Subcutaneous adipose tissue (tissue), 4 donors: ENCODE data around the gene AVPR2. TPM values are rescaled to one million over a fixed set of nuclear protein-coding genes. Genes with fewer than 3 reads are reported as not detected.

Experiments
- total RNA-seq, 4 donors: library from RNA; depleted of rRNA; stranded (reverse); fragments of >200 nt; gene quantifications; one replicate each; pipeline ENCODE4 v1.1.0, GENCODE V29; 2016
- TF ChIP-seq, protein P1 (sequence below): fragments of 450-650 bp; IDR thresholded peaks from one replicate; pipeline ENCODE4 v1.5.1; 2016; ENCODE audit warnings: low read depth, mild to moderate bottlenecking, control low read depth, antibody characterized with exemption, moderate library complexity

Gene AVPR2
- total RNA-seq, 4 donors from 2014 or later = 3.4 to 13.9 (median 5.7) TPM

DNA sequence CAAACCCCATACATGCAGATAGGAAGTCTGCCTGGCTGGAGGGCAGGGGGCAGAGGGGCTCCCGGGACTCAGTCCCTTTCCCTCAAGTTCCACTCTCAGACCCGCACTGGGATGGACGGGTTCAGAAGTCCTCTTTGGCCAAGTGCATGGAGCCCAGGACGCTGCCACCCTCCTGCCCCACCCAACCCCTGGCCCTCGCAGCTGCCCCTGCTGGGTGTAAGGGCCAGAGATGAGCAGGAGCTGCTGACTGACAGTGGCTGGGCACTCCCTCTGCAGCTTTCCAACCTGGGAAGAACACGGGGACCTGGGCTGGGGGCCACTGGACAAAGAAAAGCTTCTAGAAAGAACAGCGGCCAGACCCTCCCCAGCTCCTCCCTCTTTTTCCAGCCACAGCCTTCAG, 21.9 kb upstream of the AVPR2 start:
- TF ChIP-seq, protein P1, sequence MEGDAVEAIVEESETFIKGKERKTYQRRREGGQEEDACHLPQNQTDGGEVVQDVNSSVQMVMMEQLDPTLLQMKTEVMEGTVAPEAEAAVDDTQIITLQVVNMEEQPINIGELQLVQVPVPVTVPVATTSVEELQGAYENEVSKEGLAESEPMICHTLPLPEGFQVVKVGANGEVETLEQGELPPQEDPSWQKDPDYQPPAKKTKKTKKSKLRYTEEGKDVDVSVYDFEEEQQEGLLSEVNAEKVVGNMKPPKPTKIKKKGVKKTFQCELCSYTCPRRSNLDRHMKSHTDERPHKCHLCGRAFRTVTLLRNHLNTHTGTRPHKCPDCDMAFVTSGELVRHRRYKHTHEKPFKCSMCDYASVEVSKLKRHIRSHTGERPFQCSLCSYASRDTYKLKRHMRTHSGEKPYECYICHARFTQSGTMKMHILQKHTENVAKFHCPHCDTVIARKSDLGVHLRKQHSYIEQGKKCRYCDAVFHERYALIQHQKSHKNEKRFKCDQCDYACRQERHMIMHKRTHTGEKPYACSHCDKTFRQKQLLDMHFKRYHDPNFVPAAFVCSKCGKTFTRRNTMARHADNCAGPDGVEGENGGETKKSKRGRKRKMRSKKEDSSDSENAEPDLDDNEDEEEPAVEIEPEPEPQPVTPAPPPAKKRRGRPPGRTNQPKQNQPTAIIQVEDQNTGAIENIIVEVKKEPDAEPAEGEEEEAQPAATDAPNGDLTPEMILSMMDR = no peak

DNA sequence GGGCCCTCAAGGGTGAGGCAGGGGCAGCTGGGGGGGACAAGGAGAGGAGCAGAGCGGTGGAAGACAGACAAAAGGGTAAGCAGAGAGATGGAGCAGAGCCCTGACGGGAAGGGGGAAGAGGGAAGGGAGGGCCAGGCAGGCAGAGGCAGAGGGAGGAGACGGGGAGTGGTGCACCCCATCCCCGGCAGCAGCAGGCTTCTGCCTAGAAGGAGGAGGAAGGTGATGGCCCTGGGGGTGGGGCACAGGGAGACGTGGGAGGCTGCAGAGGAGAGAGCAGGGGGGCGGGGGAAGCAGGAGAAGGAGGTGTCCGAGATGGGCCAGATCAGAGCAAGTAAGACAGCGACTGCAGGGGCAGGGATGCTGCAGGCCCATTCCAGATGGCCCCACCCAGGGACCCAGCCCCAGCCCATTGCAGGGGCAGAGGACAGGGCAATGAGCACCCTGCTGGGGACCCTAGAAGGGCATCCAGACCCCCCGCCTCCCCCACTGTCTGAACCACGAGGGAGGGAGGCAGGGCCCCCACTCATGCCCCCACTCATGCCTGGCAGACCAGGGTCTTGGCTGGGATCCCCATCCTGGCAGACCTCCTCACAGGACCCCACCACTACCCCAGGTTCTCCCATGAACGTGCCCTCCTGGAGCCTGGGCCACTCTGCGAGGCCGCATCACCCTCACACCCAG, 21.2 kb upstream of the AVPR2 start:
- TF ChIP-seq, protein P1 = no peak

DNA sequence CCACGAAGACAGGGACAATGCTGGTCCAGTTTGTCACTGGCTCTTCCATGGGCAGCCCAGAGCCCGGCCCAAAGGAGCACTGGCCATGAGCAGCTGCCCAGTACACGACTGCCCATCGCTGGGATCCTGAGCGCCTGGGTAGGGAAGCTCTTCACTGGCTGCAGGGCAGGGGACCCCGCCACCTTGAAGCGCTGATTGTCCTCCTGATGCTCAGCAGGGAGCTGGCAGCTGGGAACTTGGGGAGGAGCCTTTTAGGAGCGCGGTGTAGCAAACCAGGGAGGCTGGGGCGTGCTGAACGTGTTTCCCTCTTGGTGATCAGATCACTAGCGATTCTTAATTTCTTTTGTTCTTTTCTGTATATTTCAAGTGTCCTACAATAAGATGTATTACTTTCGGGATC, 20.3 kb upstream of the AVPR2 start:
- TF ChIP-seq, protein P1 = no peak

DNA sequence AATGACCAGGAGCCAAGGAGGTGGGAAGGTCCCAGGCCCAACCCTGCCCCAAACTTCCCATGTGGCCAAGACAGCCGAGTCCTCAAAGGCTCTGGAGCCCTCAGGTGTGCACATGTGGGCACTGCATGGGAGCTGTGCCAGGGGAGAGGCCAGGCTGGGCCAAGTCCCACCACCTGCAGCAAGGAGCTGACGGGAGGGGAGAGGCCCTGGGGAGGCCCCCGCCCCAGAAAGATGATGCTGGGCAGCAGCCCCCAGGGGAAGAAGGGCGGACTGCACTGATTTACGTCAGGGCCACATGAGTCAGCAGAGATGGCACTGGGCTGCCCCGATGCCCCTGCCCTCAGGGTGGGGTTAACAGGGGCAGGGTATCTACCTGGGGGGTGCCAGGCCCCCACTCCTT, 19.9 kb upstream of the AVPR2 start:
- TF ChIP-seq, protein P1 = no peak

DNA sequence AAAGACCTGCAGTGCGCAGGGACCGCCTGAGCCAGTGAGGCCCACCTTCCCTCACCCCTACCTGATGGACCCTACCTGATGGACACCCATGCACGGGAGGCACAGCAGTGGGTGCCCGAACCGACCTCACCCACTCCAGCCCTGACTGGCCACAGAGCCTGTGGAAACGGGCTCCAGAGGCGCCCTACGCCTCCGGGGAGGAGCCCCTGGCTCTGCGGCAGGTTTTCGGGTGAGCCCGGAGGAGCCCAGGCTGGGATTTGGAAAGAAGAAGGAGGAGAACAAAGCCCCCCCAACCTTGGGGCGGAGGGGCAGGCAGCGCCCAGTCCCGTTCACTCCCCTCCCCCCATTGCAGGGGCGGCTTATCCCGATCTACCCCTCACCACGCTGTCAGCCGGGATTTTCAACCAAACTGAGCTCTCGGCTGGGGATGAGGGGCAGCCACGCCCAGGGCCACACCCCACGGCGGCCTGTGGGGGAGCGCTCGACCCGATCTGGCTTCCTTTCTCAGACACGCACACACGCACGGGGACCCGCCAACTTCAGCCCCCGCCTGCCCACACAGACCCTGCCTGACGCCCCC, 19.2 kb upstream of the AVPR2 start:
- TF ChIP-seq, protein P1 = no peak

DNA sequence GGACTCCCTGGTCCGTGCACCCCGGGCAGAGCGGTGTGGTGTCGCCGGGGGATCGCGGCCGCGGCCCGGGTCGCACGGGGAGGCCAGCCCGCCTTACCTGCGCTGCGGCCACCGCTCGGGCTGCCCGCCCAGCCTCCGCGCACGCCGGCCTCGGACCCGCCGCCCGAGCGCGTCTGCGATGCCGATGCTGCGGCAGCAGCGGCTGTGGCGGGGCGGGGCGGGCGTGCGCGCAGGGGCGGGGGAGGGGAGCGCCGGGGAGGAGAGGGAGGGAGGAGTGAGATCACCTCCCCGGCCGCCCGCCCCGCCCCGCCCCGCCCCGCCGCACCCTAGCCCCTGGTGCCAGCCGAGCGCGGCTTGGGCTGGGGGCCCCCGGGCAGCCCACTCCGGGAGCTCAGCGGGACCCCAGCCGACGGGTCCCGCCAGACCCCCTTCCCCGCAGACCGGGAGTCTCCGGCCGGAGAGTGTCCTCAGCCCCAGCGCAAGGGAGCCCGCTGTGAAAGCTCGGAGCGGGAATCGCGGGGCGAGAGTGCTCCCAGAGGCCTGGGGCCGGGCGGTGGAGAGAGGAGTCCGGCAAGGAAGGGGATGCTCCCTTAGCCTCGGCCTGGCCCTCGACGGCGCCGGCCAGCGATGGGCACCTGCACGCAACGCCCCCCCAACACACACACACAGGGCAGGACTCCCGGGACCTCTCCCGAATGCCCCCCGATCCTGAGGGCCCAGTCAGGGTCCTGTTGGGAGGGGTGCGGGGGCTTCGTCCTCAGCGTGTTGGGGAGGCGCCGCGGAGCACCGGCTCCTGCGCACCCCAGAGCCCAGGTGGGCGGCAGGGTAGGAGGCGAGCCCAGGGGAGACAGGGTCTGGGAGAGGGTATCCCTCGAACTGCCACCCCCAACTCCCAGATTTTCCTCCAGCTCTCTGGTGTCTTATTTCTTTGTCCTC, 18.2 kb upstream of the AVPR2 start, which contains the start of gene L1CAM:
L1CAM (minus strand) TSS at position 206 of the 936 bp plus-strand sequence. CDS start 10,337 bp downstream, outside the sequence.
- TF ChIP-seq, protein P1 = no peak

DNA sequence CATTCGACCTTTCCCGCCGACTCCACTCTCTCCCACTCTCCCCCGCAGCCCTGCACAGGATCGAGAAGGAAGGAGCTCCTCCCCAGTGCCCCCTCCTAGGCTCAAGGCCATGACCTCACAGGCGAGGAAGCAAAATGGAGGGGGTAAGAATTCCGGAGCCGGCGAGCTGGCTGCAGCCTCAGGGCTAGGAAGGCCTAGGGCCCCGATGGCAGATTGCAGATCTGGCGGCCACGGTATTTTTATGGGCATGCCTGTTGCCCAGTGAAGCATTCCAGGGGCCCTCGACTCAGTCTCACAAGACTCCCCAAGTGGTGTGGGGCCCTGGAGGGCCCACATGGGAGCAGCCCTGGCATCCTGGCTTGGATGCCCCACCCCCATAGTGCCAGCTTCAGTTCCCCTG, 17.6 kb upstream of the AVPR2 start:
- TF ChIP-seq, protein P1 = no peak
